Lung (tissue), 12 donors: ENCODE measurements around the gene GLB1L. TPM values are rescaled to one million over a fixed set of nuclear protein-coding genes. Genes with fewer than 3 reads are reported as not detected.

ENCODE experiments used
- ATAC-seq: fragments of 200-7000 bp; cut with Tn5 transposase; one replicate; pipeline ENCODE4 v1.9.1; 2020; ENCODE audit warnings: moderate number of reproducible peaks; ENCODE audit not compliant: insufficient read depth, low FRiP score
- DNase-seq, 3 donors: peaks; one replicate each; pipeline ENCODE4 v3.0.0-alpha.2; 2013 to 2017
- H3K27ac ChIP-seq, 2 donors: one replicate each; pipeline ENCODE4 v1.5.1; 2013; ENCODE audit warnings: mild to moderate bottlenecking in 2 of 2, moderate library complexity in 2 of 2, control low read depth in 1 of 2, inconsistent platforms in 1 of 2, low read depth in 1 of 2, low read length in 1 of 2
- H3K27me3 ChIP-seq, 3 donors: one replicate each; pipeline ENCODE4 v1.5.1; 2013; ENCODE audit warnings: low read length in 2 of 3; ENCODE audit not compliant: control insufficient read depth in 3 of 3, insufficient read depth in 3 of 3
- H3K36me3 ChIP-seq, 4 donors: one replicate each; pipeline ENCODE4 v1.5.1; 2013; ENCODE audit warnings: low read length in 4 of 4, mild to moderate bottlenecking in 1 of 4, moderate library complexity in 1 of 4; ENCODE audit not compliant: control insufficient read depth in 4 of 4, insufficient read depth in 4 of 4
- H3K4me1 ChIP-seq, 5 donors: one replicate each; pipeline ENCODE4 v1.5.1; 2013; ENCODE audit warnings: low read length in 5 of 5, mild to moderate bottlenecking in 2 of 5, moderate library complexity in 1 of 5; ENCODE audit not compliant: control insufficient read depth in 5 of 5, insufficient read depth in 5 of 5
- H3K4me3 ChIP-seq: one replicate; pipeline ENCODE4 v1.5.1; 2013; ENCODE audit warnings: mild to moderate bottlenecking, control low read depth, moderate library complexity
- H3K9ac ChIP-seq, 2 donors: one replicate each; pipeline ENCODE4 v1.5.1; 2013; ENCODE audit warnings: low read length in 2 of 2, control low read depth in 1 of 2; ENCODE audit not compliant: insufficient read depth in 1 of 2
- H3K9me3 ChIP-seq, 4 donors: one replicate each; pipeline ENCODE4 v1.5.1; 2013; ENCODE audit warnings: low read length in 3 of 4, mild to moderate bottlenecking in 1 of 4, moderate library complexity in 1 of 4; ENCODE audit not compliant: control insufficient read depth in 4 of 4, insufficient read depth in 3 of 4
- CTCF ChIP-seq: IDR thresholded peaks from 2 replicates; pipeline ENCODE4 v1.5.1; 2012; ENCODE audit warnings: mild to moderate bottlenecking; ENCODE audit errors: control extremely low read depth, extremely low read depth
- whole genome bisulfite sequencing, 2 donors: extraction: QIAGEN DNeasy Blood & Tissue Kit; methylation state at CpG; one replicate each; pipeline ENCODE4 v1.1.7; 2013; 5-methylcytosine and 5-hydroxymethylcytosine counted together
- polyA plus RNA-seq, 2 donors: library from polyadenylated mRNA; stranded (reverse); fragments of 200-250 nt; gene quantifications; one replicate each; pipeline ENCODE4 v1.2.1, GENCODE V29; 2013
- total RNA-seq, 2 donors: library from RNA; depleted of rRNA in 1 of 2; stranded (reverse); fragments of >200 nt in 1 of 2; gene quantifications; one replicate each; pipeline ENCODE4 v1.2.1, GENCODE V29; 2014 to 2021
- donor health status: control.
- donor health status: control.
- donor health status: Bipolar disorder and iron deficiency.
- donor health status: healthy.
- donor health status: DM: yes; HTN: yes; CAD: no.

The GLB1L gene
- total and polyA plus RNA-seq, 4 donors = 7.5 to 18.7 (median 13.6) TPM

GRCh38 chr2:219253753-219254589 is 8.7 kb upstream of the GLB1L start, which contains the start of gene TUBA4A:
Gene TUBA4A, minus strand, starts transcription at chr2:219253918. Its CDS starts 60 bp downstream, at chr2:219253858.
- ATAC-seq = peak; percentile 89

GRCh38 chr2:219252900-219253752 is 7.9 kb upstream of the GLB1L start, which contains the start of gene TUBA4B:
Gene TUBA4B, plus strand, starts transcription at chr2:219253243. Its CDS starts 165 bp downstream, at chr2:219253408.
- peak in 1 of 3 donors; percentile 13 for DNase-seq
- Histone ChIP-seq H3K9ac (peak within 1 kb of the TSS in 1 of 2 donors; percentile 13), H3K36me3 (peaks cover 0 to 9% (median 3%) of the 10 kb centered on the region in 4 donors), H3K27ac (peak within 1 kb of the TSS; percentile 84 to 94), H3K27me3 (peaks cover 0 to 43% (median 35%) of the 10 kb centered on the region in 3 donors), H3K9me3 (no peaks in the 10 kb centered on the region), H3K4me3 (peak within 1 kb of the TSS; percentile 48), H3K4me1 (peaks cover 0 to 37% (median 32%) of the 10 kb centered on the region in 5 donors)
- 1 to 3% methylated on average over 49 of the region's 49 CpGs for WGBS, 2 donors
- no peak for TF ChIP-seq CTCF
- peak; percentile 10 for ATAC-seq

More at GRCh38 chr2:219253753-219254589, 8.7 kb upstream of the GLB1L start, which contains the start of gene TUBA4A:
- 0 to 1% methylated on average over 74 to 76 of the region's 76 CpGs for WGBS, 2 donors
- H3K9me3 ChIP-seq = no peaks in the 10 kb centered on the region
- peak within 1 kb of the TSS; percentile 48 for H3K4me3 ChIP-seq
- peak within 1 kb of the TSS in 1 of 2 donors; percentile 13 for H3K9ac ChIP-seq
- peaks cover 0 to 7% (median 0%) of the 10 kb centered on the region in 4 donors for H3K36me3 ChIP-seq
- peaks cover 0 to 34% (median 23%) of the 10 kb centered on the region in 5 donors for H3K4me1 ChIP-seq
- H3K27ac ChIP-seq = peak within 1 kb of the TSS; percentile 84 to 94
- peak; percentile 36 to 67 (median 62) for DNase-seq
- peaks cover 0 to 48% (median 38%) of the 10 kb centered on the region in 3 donors for H3K27me3 ChIP-seq
- TF ChIP-seq CTCF = no peak

- Histone ChIP-seq H3K4me1 (peaks cover 0 to 37% (median 35%) of the 10 kb centered on the region in 5 donors), H3K9ac (no peak overlapping the region), H3K9me3 (no peaks in the 10 kb centered on the region), H3K27me3 (peaks cover 0 to 43% (median 35%) of the 10 kb centered on the region in 3 donors), H3K4me3 (peak overlapping the region; percentile 48), H3K36me3 (peaks cover 0 to 12% (median 7%) of the 10 kb centered on the region in 4 donors), H3K27ac (peak overlapping the region; percentile 81 to 94)
- DNase-seq = no peak
- ATAC-seq = no peak
- no peak for TF ChIP-seq CTCF
- WGBS, 2 donors = 5 to 13% methylated on average over 9 of the region's 9 CpGs
Measured at GRCh38 chr2:219252570-219252899, 7.3 kb upstream of the GLB1L start.
